ENCODE results near the gene ATP5PD.

DNA sequence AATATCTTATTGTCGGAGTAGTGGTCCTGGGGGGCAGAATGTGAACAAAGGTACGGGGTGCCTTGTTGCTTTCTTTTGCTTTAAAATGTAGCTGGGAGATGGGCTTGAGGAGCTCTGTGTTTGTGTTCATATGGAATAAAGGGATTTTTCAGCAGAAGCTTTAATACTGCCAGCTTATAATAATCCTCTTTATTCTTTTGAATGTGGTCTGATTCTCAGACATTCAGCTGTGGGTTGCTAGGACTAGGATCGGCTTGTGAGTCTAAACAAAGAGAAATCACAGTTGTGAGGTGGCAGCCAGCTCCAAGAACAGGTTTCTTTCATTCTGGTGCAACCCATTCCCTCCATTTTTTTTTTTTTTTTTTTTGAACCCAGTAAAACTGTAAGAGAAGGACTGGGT is 27.1 kb downstream of the ATP5PD start:
- TF ChIP-seq, protein P1, sequence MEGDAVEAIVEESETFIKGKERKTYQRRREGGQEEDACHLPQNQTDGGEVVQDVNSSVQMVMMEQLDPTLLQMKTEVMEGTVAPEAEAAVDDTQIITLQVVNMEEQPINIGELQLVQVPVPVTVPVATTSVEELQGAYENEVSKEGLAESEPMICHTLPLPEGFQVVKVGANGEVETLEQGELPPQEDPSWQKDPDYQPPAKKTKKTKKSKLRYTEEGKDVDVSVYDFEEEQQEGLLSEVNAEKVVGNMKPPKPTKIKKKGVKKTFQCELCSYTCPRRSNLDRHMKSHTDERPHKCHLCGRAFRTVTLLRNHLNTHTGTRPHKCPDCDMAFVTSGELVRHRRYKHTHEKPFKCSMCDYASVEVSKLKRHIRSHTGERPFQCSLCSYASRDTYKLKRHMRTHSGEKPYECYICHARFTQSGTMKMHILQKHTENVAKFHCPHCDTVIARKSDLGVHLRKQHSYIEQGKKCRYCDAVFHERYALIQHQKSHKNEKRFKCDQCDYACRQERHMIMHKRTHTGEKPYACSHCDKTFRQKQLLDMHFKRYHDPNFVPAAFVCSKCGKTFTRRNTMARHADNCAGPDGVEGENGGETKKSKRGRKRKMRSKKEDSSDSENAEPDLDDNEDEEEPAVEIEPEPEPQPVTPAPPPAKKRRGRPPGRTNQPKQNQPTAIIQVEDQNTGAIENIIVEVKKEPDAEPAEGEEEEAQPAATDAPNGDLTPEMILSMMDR (IDR thresholded peaks at IDR 0.05): no peak
- TF ChIP-seq POLR2A (IDR thresholded peaks at IDR 0.05): no peak

Measured in breast epithelium (tissue), 3 donors.